ENCODE data around the gene HESX1. TPM values are rescaled to one million over a fixed set of nuclear protein-coding genes. Genes with fewer than 3 reads are reported as not detected.

The HESX1 gene
- total RNA-seq, 2 experiments from 2014 or later: 0.42 TPM; not detected in 1

GRCh38 chr3:57192028-57192427 is 7.8 kb downstream of the HESX1 start:
- ChIA-PET POLR2A (no interaction called here), CTCF (no interaction called here)
- no peaks in the 10 kb centered on the region for H3K9me3 Mint-ChIP-seq
- no peaks in the 10 kb centered on the region for H3K4me1 Mint-ChIP-seq
- DNase-seq: no peak
- H3K36me3 Mint-ChIP-seq (ENCODE audit: low read depth): no peaks in the 10 kb centered on the region
- peaks cover 30% of the 10 kb centered on the region for H3K27me3 Mint-ChIP-seq
- H3K27ac Mint-ChIP-seq: no peak overlapping the region
- H3K4me3 Mint-ChIP-seq: no peak overlapping the region

- H3K27ac Mint-ChIP-seq: no peak overlapping the region
- no peaks in the 10 kb centered on the region for H3K9me3 Mint-ChIP-seq
- H3K4me3 Mint-ChIP-seq: no peak overlapping the region
- H3K4me1 Mint-ChIP-seq: no peaks in the 10 kb centered on the region
- ChIA-PET CTCF (no interaction called here), POLR2A (no interaction called here)
- H3K27me3 Mint-ChIP-seq: peaks cover 4% of the 10 kb centered on the region
- no peak for DNase-seq
- H3K36me3 Mint-ChIP-seq (ENCODE audit: low read depth): no peaks in the 10 kb centered on the region
Measured at GRCh38 chr3:57184526-57184925, 15.3 kb downstream of the HESX1 start.

GRCh38 chr3:57179580-57180410 is 20.0 kb downstream of the HESX1 start:
- peaks cover 13% of the 10 kb centered on the region for H3K27me3 Mint-ChIP-seq
- H3K4me1 Mint-ChIP-seq: no peaks in the 10 kb centered on the region
- no peak overlapping the region for H3K27ac Mint-ChIP-seq
- no peaks in the 10 kb centered on the region for H3K9me3 Mint-ChIP-seq
- ChIA-PET POLR2A (no interaction called here), CTCF (interaction anchor here (0.8 to 1.6 kb wide), 2 partner anchors 11 to 496 kb away, joined by 3 to 4 read pairs; no protein-coding TSS in a partner anchor)
- DNase-seq: no peak
- no peaks in the 10 kb centered on the region for H3K36me3 Mint-ChIP-seq (ENCODE audit: low read depth)
- H3K4me3 Mint-ChIP-seq: no peak overlapping the region

- H3K9me3 Mint-ChIP-seq: no peaks in the 10 kb centered on the region
- no peaks in the 10 kb centered on the region for H3K36me3 Mint-ChIP-seq (ENCODE audit: low read depth)
- H3K4me1 Mint-ChIP-seq: no peaks in the 10 kb centered on the region
- DNase-seq: no peak
- H3K4me3 Mint-ChIP-seq: no peak overlapping the region
- ChIA-PET POLR2A (no interaction called here), CTCF (interaction anchor here (1.7 kb wide), 1 partner anchor 9 kb away, joined by 5 read pairs; no protein-coding TSS in a partner anchor)
- H3K27me3 Mint-ChIP-seq: peaks cover 27% of the 10 kb centered on the region
- H3K27ac Mint-ChIP-seq: no peak overlapping the region
Measured at GRCh38 chr3:57176045-57176444, 23.7 kb downstream of the HESX1 start.

GRCh38 chr3:57173687-57174086 is 26.1 kb downstream of the HESX1 start:
- H3K4me3 Mint-ChIP-seq: no peak overlapping the region
- CTCF ChIA-PET: no interaction called here
- no peaks in the 10 kb centered on the region for H3K9me3 Mint-ChIP-seq
- no peak overlapping the region for H3K27ac Mint-ChIP-seq
- peaks cover 33% of the 10 kb centered on the region for H3K27me3 Mint-ChIP-seq
- POLR2A ChIA-PET: no interaction called here
- no peak for DNase-seq
- H3K4me1 Mint-ChIP-seq: peaks cover 4% of the 10 kb centered on the region
- no peaks in the 10 kb centered on the region for H3K36me3 Mint-ChIP-seq (ENCODE audit: low read depth)

- H3K36me3 Mint-ChIP-seq (ENCODE audit: low read depth): no peaks in the 10 kb centered on the region
- H3K27me3 Mint-ChIP-seq: peaks cover 56% of the 10 kb centered on the region
- no peak for DNase-seq
- peaks cover 4% of the 10 kb centered on the region for H3K4me1 Mint-ChIP-seq
- H3K27ac Mint-ChIP-seq: no peak overlapping the region
- ChIA-PET POLR2A (no interaction called here), CTCF (interaction anchor here (0.6 to 0.9 kb wide), 2 partner anchors 11 to 36 kb away, joined by 3 read pairs; no protein-coding TSS in a partner anchor)
- no peaks in the 10 kb centered on the region for H3K9me3 Mint-ChIP-seq
- H3K4me3 Mint-ChIP-seq: no peak overlapping the region
Measured at GRCh38 chr3:57170946-57171345, 28.8 kb downstream of the HESX1 start.

GRCh38 chr3:57169872-57170623 is 29.7 kb downstream of the HESX1 start:
- peaks cover 4% of the 10 kb centered on the region for H3K4me1 Mint-ChIP-seq
- POLR2A ChIA-PET: no interaction called here
- CTCF ChIA-PET: interaction anchor here (0.5 to 1.6 kb wide), 7 partner anchors 10 to 76 kb away, joined by 3 to 8 read pairs (median 3); no protein-coding TSS in a partner anchor
- H3K36me3 Mint-ChIP-seq (ENCODE audit: low read depth): no peaks in the 10 kb centered on the region
- H3K27ac Mint-ChIP-seq: no peak overlapping the region
- H3K27me3 Mint-ChIP-seq: peaks cover 62% of the 10 kb centered on the region
- no peaks in the 10 kb centered on the region for H3K9me3 Mint-ChIP-seq
- H3K4me3 Mint-ChIP-seq: peak overlapping the region; percentile 30
- peak; percentile 71 for DNase-seq

- Mint-ChIP-seq H3K4me1 (peaks cover 8% of the 10 kb centered on the region), H3K36me3 (ENCODE audit: low read depth) (no peaks in the 10 kb centered on the region), H3K9me3 (no peaks in the 10 kb centered on the region), H3K27ac (no peak overlapping the region), H3K27me3 (peaks cover 68% of the 10 kb centered on the region), H3K4me3 (no peak overlapping the region)
- POLR2A ChIA-PET: no interaction called here
- CTCF ChIA-PET: interaction anchor here (0.8 to 1.6 kb wide), 4 partner anchors 9 to 75 kb away, joined by 3 to 8 read pairs (median 4); no protein-coding TSS in a partner anchor
- no peak for DNase-seq
Measured at GRCh38 chr3:57169108-57169507, 30.7 kb downstream of the HESX1 start.

GRCh38 chr3:57168151-57168550 is 31.6 kb downstream of the HESX1 start:
- no peak for DNase-seq
- Mint-ChIP-seq H3K4me1 (peaks cover 10% of the 10 kb centered on the region), H3K27ac (no peak overlapping the region), H3K9me3 (no peaks in the 10 kb centered on the region), H3K27me3 (peaks cover 70% of the 10 kb centered on the region), H3K4me3 (no peak overlapping the region), H3K36me3 (ENCODE audit: low read depth) (no peaks in the 10 kb centered on the region)
- ChIA-PET POLR2A (no interaction called here), CTCF (no interaction called here)

GRCh38 chr3:57166660-57167059 is 33.1 kb downstream of the HESX1 start:
- Mint-ChIP-seq H3K4me3 (no peak overlapping the region), H3K27ac (no peak overlapping the region), H3K4me1 (peaks cover 10% of the 10 kb centered on the region), H3K9me3 (no peaks in the 10 kb centered on the region), H3K27me3 (peaks cover 74% of the 10 kb centered on the region), H3K36me3 (ENCODE audit: low read depth) (no peaks in the 10 kb centered on the region)
- no peak for DNase-seq
- ChIA-PET POLR2A (no interaction called here), CTCF (interaction anchor here (0.6 to 2.0 kb wide), 5 partner anchors 8 to 318 kb away, joined by 3 to 5 read pairs (median 4); no protein-coding TSS in a partner anchor)

GRCh38 chr3:57165641-57166040 is 34.1 kb downstream of the HESX1 start:
- no peak for DNase-seq
- H3K4me3 Mint-ChIP-seq: peak overlapping the region; percentile 55

GRCh38 chr3:57164657-57165573 is 34.9 kb downstream of the HESX1 start, which contains the start of gene IL17RD:
TSS of gene IL17RD (minus strand) at chr3:57165353. CDS start at chr3:57165286, 67 bp downstream.
- peak within 1 kb of the TSS; percentile 68 for H3K4me3 Mint-ChIP-seq
- H3K9me3 Mint-ChIP-seq: no peaks in the 10 kb centered on the region
- ChIA-PET CTCF (interaction anchor here (1.0 to 2.0 kb wide), 2 partner anchors 8 to 264 kb away, joined by 4 read pairs; no protein-coding TSS in a partner anchor), POLR2A (no interaction called here)
- H3K36me3 Mint-ChIP-seq (ENCODE audit: low read depth): no peaks in the 10 kb centered on the region
- peaks cover 5% of the 10 kb centered on the region for H3K4me1 Mint-ChIP-seq
- H3K27ac Mint-ChIP-seq: no peak within 1 kb of the TSS
- peaks cover 81% of the 10 kb centered on the region for H3K27me3 Mint-ChIP-seq
- peak; percentile 38 for DNase-seq

More at GRCh38 chr3:57165641-57166040, 34.1 kb downstream of the HESX1 start:
- H3K4me1 Mint-ChIP-seq: peaks cover 10% of the 10 kb centered on the region
- ChIA-PET POLR2A (no interaction called here), CTCF (interaction anchor here (0.7 to 2.0 kb wide), 3 partner anchors 8 to 52 kb away, joined by 3 to 5 read pairs (median 4); no protein-coding TSS in a partner anchor)
- no peaks in the 10 kb centered on the region for H3K9me3 Mint-ChIP-seq
- no peak overlapping the region for H3K27ac Mint-ChIP-seq
- H3K27me3 Mint-ChIP-seq: peaks cover 80% of the 10 kb centered on the region
- H3K36me3 Mint-ChIP-seq (ENCODE audit: low read depth): no peaks in the 10 kb centered on the region

Measured in activated CD4-positive, alpha-beta T cell treated with anti-CD3 and anti-CD28 coated beads, Interleukin-2, amount 10 ng/mL, durations not matched to agents 7 days and 5 days (primary cell).